Kidney epithelial cell (primary cell): ENCODE results near the gene PPM1E. TPM values are rescaled to one million over a fixed set of nuclear protein-coding genes. Genes with fewer than 3 reads are reported as not detected.

Experiments
- DNase-seq: peaks from one replicate; pipeline ENCODE4 v3.0.0-alpha.2; 2010; ENCODE audit warnings: low read depth
- H3K27me3 ChIP-seq: 2 replicates; pipeline ENCODE4 v1.6.0; 2011; ENCODE audit warnings: low read length; ENCODE audit not compliant: control insufficient read depth, insufficient read depth
- H3K36me3 ChIP-seq: 2 replicates; pipeline ENCODE4 v1.5.1; 2011; ENCODE audit warnings: low read length; ENCODE audit not compliant: control insufficient read depth, insufficient read depth
- H3K4me3 ChIP-seq: 2 replicates; pipeline ENCODE4 v1.5.1; 2011; ENCODE audit warnings: low read depth, mild to moderate bottlenecking, control low read depth, low read length
- total RNA-seq: library from RNA; depleted of rRNA; stranded (reverse); fragments of >200 nt; gene quantifications from 2 replicates; pipeline ENCODE4 v1.2.3, GENCODE V29; 2015
- TF ChIP-seq, protein P1 (sequence below): IDR thresholded peaks from 2 replicates; pipeline ENCODE4 v1.5.1; 2011; ENCODE audit warnings: mild to moderate bottlenecking, moderate library complexity, low read length, control low read depth, inconsistent platforms; ENCODE audit not compliant: insufficient read depth, poor library complexity, severe bottlenecking

PPM1E gene
- total RNA-seq, 1 donor from 2014 or later, result 2.4 TPM

DNA sequence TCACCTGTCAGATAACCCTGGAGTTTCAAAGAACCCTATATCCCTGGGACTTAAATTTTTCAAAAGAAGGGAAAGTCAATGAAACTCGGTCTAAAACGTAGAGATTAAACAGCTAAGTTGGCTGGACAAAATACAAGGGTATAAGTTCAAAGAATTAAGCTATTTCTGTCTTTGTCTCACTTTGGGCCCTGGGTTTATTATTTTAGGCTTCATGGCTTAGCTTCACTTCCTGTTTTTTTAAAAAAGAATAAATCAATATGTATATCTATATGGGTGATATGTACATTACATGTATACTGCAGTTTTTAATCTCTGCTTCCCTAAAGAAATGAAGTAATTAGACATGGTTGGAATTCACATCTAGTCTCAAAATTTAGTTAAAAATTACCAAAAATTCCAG is 218.7 kb downstream of the PPM1E start:
- Histone ChIP-seq H3K27me3 (no peaks in the 10 kb centered on the region), H3K4me3 (no peak overlapping the region), H3K36me3 (no peaks in the 10 kb centered on the region)
- DNase-seq, result no peak
- TF ChIP-seq, protein P1, sequence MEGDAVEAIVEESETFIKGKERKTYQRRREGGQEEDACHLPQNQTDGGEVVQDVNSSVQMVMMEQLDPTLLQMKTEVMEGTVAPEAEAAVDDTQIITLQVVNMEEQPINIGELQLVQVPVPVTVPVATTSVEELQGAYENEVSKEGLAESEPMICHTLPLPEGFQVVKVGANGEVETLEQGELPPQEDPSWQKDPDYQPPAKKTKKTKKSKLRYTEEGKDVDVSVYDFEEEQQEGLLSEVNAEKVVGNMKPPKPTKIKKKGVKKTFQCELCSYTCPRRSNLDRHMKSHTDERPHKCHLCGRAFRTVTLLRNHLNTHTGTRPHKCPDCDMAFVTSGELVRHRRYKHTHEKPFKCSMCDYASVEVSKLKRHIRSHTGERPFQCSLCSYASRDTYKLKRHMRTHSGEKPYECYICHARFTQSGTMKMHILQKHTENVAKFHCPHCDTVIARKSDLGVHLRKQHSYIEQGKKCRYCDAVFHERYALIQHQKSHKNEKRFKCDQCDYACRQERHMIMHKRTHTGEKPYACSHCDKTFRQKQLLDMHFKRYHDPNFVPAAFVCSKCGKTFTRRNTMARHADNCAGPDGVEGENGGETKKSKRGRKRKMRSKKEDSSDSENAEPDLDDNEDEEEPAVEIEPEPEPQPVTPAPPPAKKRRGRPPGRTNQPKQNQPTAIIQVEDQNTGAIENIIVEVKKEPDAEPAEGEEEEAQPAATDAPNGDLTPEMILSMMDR, result no peak

- no peaks in the 10 kb centered on the region for H3K27me3 ChIP-seq
These were observed 220.9 kb downstream of the PPM1E start for GRCh38 chr17:58976541-58976940.

GRCh38 chr17:58980706-58981481 is 225.2 kb downstream of the PPM1E start:
- Histone ChIP-seq H3K36me3 (no peaks in the 10 kb centered on the region), H3K4me3 (no peak overlapping the region), H3K27me3 (no peaks in the 10 kb centered on the region)
- TF ChIP-seq, protein P1, result no peak
- DNase-seq, result no peak

More at GRCh38 chr17:58976541-58976940, 220.9 kb downstream of the PPM1E start:
- Histone ChIP-seq H3K4me3 (no peak overlapping the region), H3K36me3 (no peaks in the 10 kb centered on the region)
- TF ChIP-seq, protein P1, result no peak
- no peak for DNase-seq

GRCh38 chr17:58982626-58983025 is 227.0 kb downstream of the PPM1E start:
- TF ChIP-seq, protein P1, result no peak
- DNase-seq, result no peak
- H3K36me3 ChIP-seq, result no peaks in the 10 kb centered on the region
- H3K27me3 ChIP-seq, result no peaks in the 10 kb centered on the region
- H3K4me3 ChIP-seq, result no peak overlapping the region

DNA sequence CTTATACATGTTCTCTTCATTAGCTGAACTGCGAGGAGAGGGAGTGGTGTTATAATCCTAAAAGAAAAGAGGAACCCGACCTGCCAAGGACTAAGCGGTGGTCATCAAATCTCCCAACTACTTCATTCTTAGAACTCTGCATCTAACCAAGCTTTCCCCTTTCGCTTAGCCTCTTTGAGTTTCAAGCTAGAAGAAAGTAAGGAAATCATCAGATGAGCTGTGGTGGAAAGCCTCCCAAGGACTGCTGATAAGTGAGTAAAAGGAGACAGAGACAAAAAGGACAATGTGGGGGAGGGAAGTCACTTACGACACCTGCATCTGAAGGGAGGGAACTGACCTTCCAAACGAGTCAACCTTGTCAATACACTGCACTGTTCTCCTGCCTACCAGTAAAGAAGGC is 229.7 kb downstream of the PPM1E start:
- no peaks in the 10 kb centered on the region for H3K36me3 ChIP-seq
- DNase-seq, result no peak
- H3K27me3 ChIP-seq, result no peaks in the 10 kb centered on the region
- TF ChIP-seq, protein P1, result no peak
- no peak overlapping the region for H3K4me3 ChIP-seq

DNA sequence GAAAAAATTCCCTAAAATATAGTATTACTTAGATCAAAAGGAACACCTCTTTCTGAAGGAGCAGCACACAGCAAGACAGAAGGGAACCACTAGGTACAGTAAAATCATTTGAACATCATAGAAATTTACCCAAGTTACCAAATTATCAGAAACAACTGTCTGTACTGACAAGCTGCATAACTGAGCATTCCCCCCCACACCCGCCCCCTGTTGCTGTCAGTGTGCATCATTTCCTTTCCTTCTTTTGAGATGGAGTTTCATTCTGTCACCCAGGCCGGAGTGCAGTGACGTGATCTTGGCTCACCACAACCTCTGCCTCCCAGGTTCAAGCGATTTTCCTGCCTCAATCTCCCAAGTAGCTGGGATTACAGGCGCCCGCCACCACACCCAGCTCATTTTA is 230.3 kb downstream of the PPM1E start:
- DNase-seq, result no peak
- no peaks in the 10 kb centered on the region for H3K27me3 ChIP-seq
- H3K36me3 ChIP-seq, result no peaks in the 10 kb centered on the region
- no peak overlapping the region for H3K4me3 ChIP-seq
- TF ChIP-seq, protein P1, result no peak
